IPS DF 4.7 (cell line): Measurements from ENCODE around the gene PLA2G6.
"Not testable (repeated sequence)": the region's sequence is repeated elsewhere in the genome, so short reads cannot be mapped to it uniquely, and the experiment has no call there.

ENCODE experiments used
- DNase-seq: peaks from one replicate; pipeline ENCODE4 v3.0.0-alpha.2; 2013; ENCODE audit warnings: low spot score; ENCODE audit errors: extremely low read depth

The PLA2G6 gene

DNA sequence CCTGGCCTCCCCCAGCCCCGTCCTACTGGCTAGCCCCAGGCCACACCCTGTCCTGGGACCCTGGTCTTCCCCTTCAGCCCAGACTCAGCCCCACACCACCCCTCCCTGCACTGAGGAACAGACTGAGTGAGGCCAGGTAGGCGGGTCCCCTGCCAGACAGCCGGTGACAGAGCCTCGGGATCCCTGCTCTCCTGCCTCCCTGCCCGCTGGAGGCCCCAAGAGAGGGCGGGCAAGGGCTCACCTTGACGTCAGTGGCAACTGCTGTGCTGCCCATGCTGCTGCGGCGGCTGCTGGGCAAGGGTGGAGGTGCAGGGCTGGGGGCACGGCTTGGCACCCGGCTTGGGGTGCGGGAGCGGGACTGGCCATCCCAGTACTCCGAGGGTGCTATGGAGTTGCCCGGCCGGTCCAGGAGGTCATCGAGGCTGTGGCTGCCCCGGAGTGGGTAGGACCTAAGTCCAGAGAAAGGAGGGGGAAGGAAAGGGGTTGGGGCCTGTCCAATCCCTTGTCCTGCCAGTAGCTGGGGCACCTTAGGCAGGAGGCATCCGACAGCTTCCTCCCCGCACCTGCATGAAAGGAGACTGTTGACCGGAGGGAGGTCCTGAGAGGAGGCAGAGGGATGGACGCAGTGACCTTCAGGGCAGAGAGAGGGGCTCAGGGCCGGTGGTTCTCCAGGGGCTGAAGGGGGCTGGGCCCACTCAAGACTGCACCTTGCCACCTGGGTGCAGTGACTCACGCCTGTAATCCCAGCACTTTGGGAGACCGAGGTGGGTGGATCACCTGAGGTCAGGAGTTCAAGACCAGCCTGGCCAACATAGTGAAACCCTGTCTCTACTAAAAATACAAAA lies 95.4 kb downstream of the PLA2G6 start:
- no peak for DNase-seq

DNA sequence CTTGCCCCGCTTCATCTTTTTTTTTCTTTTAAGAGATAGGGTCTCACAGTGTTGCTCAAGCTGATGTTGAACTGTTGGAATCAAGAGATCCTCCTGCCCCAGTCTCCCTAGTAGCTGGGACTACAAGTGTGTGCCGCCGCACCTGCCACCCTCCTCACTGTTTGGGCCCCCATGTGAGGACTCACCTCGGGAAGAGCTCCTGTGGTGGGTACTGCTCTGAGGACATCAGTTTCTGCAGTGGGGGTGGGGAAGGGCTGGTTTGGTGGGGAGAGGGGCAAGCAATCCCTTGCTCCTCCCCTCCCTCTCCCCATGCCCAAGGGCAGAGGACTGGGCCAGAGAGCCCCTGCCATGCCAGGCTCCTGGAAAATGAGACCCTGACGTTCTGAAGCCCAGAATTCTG lies 96.1 kb downstream of the PLA2G6 start:
- no peak for DNase-seq

DNA sequence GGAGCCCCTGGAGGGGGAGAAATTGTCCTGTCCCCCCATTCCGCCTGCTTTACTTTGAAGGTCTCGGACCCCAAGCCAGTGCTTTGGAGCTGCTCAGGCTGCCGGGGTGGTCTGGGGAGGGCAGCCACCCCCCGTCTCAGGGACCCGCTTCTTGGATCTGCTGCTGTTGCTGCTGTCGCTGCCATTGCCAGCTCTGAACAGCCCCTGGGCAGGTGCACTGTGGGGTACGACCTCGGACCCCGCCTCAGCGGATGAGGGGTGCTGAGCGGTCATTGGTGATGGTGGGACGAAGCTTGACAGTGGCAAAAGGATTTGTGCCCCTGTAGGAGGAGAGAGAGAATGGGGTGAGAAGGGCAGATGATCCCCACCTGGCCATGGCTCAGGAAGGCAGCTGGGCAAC lies 96.6 kb downstream of the PLA2G6 start:
- no peak for DNase-seq

DNA sequence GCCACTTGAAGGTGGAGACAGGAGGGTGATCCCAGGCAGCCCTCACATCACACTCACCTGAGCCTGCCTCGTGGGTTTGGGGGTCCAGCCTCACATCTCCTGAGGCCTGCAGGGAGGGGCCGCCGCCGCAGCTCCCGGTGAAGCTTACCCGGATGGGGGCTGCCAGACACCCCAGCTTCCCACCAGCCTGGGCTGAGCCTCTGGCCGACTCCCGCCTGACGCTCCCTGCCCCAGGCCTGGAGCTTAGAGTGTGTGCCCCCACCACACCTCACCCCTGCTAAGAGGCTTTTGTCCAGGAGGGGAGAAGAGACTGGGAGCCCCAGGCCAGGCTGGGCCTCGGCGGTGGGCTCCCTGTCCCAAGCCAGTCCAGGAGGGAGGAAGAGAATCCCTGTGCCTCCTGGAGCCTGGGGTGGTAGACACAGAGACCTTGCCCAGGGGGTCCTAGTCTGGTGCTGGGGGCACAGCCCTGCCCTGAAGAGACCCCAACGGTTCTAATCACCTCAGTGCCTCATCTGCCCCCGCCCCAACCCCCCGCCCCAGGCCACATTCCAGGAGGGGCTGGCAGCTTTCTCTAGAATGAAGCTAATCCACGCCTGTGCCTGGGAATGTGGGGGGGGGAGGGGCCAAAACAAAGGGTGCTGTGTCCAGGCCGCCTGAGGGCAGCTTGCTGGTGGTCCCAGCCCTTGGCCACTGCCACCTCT lies 97.5 kb downstream of the PLA2G6 start, which contains the start of gene SLC16A8:
Gene SLC16A8, minus strand, starts transcription at position 254 of the 701 bp plus-strand sequence. CDS start 1,311 bp downstream, outside the sequence.
- no peak for DNase-seq

DNA sequence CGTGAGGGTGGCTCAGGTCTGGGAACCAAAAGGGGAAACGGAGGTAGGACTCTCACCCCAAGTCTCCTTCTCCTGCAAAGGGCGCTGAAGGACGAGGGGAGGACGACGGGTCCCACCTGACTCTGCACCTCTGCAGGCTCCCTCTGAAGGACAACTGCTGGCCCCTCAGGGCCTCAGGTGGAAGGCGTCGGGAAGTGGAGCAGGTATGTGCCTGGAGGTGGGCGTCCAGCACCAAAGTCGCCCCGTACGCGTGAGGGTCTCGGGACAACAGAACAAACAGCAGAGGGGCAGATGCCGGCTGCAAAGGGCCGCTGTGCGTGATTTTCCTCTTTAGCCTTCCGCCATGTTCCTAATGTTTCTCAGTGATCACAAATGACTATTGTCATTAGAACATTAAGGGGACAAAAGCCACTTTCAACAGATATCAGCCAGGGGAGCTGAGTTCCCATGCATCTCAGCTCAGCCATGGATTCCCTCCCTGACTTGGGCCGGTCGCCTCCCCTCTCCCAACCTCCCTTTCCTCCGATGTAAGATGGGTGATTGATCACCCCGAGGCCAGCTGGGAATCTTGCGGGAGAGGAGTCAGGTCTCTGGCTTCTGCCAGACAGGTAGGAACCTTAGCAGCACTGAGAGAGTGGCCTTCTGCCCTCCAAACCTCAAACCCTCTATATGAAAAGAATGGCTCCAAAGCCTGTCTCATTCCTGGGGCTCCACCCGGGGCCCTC lies 98.5 kb downstream of the PLA2G6 start:
- no peak for DNase-seq

DNA sequence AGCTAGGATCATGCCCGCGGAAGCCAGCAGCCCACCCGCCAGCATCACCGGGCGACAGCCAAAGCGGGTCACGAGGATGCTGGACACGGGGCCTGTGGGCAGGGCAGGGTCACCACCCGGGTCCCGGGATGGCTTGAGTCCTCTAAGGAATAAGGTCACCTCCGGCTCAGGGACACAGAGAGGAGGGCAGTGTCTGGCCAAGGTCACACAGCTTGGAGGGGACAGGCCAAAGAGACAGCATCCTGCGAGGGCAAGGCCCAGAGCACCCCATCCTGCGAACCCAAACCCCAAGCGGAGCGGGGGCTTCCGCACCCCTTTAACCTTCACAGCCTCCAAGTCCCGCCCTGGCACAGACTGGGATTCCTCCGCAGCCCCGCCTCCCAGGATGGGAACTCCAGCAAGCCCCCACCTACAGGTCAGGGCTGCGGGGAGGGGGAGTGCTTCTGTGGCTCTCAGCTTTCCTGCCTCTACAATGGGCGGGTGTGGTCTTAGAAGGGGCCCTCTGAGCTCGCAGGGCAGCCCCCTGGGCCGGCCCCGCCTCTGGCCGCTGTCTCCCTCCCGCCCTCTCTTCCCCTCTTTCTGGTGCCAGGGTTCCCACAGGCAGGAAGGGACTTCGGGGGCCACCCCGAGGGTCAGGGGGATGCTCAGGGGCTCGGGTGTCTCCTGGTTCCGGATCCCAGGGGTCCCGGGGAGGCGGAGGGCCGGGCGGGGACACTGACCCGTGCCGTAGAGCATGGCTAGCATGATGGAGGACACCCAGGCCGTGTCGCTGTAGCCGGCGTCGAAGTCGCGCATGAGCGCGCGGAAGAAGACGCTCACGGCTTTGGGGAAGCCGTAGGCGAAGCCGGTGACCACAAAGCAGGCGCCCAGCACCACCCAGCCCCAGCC lies 99.4 kb downstream of the PLA2G6 start:
- DNase-seq = no peak

DNA sequence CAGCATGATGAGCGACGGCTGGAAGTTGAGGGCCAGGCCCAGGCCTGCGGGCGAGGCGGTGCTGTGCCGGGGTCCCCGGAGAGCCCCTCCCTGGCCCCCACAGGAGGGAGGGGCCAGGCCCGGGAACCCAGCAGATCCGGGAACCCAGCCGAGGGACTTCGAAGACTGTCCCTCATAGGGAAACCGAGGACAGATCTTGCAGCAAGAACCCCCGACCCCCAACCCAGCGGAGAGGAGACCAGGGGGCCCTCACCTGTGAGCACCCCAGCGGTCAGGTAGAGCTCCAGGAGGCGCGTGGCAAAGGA lies 100.0 kb downstream of the PLA2G6 start:
- no peak for DNase-seq

DNA sequence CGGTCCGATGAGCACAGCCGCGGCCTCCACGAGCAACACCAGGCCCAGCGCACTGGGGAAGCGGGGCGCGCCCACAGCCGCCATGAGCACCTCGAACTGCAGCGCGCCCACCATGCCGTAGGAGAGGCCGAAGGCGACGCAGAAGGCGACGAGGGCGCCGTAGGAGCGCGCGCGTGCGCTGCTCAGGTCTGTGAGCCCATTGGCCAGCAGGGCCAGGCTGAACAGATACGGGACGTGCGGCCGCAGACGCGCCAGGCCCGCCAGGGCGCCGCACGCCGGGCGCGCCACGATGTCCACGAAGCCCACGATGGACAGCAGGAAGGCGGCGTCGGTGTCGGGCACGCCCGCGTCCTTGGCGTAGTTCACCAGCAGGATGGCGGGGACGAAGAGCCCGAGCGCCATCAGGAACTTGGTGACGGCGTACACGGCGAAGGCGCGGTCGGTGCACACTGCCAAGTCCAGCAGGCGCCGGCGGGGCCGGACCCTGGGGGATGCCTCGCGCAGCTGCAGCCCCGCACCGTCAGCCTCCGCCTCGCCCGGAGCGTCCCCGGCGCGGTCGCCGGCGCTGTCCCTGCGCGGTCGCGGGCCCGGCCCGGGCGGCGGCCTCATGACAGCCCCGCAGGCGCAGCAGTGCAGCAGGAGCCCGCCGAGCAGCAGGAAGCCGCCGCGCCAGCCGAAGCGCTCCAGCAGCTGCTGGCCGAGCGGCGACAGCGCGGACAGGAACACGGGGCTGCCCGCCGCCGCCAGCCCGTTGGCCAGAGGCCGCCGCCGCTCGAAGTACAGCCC lies 100.6 kb downstream of the PLA2G6 start:
- no peak for DNase-seq

DNA sequence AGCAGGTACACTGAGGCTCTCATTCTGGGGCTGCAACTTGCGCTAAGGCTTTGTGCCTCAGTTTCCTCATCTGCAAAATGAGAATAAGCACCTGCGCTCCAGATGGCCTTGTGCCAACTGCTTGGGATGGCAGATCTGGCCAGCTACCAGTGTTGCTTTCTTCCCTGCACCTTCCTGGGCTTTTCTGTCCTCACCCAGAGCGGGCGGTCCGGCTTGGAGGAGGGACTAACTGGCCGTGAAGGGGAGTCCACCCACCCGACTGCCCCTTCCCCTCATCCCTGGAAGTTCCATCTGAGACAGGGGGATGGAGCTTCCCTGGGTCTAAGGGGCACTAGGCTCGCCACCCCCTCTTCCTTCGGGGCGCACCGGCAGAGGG lies 101.2 kb downstream of the PLA2G6 start:
- DNase-seq = no peak

DNA sequence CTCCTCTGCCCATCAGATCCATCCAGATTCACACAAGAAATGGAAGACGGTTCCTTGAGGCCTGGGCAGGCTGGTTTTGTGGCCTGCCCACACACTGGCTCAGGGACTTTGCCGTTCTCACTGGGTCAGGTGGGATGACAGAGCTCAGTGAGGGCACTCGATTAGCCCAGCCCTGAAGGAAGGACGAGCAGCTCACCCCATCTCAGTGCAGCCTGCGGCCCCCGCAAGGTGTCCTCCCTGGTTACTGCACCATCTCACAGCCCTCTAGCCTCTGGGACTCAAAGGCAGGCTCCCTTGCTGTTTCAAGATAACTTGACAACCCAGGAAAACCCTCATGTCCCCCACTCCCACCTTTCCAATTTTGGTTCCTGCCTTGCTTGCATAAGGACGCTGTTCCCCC lies 101.8 kb downstream of the PLA2G6 start:
- no peak for DNase-seq

DNA sequence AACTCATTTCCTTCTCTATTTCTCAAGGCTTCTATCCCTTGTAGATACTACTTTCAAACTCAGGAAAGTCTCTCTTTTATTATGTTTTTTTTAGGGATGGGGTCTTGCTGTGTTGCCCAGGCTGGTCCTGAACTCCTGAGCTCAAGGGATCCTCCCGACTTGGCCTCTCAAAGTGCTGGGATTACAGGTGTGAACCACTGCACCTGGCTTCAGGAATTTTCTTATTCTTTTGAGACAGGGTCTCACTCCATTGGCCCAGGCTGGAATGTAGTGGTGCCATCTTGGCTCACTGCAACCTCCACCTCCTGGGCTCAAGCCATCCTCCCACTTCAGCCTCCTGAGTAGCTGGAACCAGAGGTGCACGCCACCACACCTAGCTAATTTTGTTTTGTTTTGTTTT lies 102.4 kb downstream of the PLA2G6 start:
- DNase-seq = not testable (repeated sequence)

DNA sequence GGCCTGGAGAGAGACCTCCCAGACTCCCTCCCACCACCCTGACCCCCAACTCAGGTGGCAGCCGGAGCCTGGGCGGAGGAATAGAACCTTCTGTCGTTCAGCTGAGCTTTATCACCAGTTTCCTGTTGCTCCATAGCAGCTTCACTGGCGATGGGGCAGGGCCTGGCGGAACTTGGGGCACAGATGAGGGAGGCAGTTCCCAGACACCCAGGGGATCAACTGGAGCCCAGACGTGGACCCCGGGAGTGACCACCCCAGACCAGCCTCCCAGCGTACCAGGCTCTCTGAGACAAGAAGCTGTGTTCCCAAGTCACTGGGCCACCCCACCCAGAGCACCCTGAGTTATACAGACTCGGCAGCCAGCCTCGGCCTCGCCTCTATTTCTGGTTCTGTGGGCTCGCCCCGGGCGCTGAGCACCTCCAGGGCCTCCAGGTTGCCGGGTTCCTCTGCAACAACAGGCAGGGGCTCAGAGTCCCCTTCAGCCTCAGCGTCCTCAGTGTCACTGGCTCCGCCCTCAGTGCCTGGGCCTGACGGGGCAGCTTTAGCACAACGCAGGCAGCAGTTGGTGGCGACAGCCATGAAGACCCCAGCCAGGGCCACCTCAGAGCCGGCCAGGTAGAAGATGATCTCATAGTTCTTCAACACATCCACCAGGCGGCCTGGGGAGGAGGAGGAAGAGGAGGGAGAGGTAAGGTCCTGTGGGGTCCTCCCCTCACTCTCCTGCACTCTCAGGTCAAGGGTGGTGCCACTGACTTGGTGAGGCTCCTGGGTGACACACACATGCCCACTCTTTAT lies 103.4 kb downstream of the PLA2G6 start:
- no peak for DNase-seq

DNA sequence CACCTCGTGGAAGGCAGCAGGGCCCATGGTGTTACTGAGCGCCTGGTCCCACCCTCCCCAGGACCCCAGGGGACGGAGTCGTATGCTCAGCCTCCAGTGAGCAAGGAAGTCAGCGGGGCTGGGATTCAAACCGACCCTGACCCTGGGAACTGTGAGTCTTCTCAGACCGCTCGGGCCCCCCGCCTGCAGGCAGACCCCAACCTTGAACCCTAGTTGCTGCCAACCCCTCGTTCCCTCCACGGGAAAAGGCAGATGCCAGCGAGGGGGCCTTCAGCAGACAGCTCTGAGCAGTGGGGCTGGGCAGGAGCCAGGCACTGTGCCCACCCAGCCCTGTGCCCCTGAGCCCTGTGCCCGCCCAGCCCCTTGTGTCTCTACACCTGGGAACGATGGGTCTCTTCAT lies 104.0 kb downstream of the PLA2G6 start:
- no peak for DNase-seq

DNA sequence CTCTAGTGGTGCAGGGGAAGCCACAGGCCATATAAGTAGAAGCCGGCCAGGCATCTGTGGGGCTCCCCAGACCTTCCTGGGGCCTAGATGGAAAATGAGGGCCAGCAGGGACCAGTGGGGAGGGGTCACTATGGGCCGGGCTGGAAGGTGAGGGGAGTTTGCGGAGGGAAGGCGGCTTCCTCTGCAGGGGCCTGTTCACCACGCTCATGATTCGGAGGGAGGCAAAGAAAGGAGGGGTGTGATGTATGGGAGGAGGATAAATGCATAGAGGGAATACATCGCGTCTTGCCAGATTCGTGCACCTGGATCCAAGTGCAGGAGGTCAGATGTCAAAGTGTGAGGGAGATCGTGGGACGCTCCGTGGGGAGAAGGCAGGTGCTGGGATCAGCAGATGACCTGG lies 104.5 kb downstream of the PLA2G6 start:
- no peak for DNase-seq

DNA sequence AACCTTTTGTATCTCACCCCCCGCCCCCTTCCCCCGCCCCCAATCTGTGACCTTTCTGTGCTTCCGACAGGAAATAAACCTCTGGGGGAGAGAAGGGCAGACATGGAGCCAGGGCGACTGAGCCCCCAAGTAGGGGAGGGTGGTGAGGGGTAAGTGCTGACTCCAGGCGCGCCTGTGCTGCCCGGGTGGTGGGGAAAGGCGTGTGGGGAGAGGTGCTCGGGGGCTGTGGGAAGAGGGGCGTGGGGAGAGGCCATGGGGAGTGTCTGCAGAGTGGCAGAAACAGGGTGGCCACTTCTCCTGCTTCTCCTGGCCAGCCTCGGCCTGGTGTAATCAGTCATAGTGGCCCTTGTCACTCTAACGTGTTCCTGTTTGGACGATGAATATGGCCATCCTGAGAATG lies 105.7 kb downstream of the PLA2G6 start:
- DNase-seq = no peak

DNA sequence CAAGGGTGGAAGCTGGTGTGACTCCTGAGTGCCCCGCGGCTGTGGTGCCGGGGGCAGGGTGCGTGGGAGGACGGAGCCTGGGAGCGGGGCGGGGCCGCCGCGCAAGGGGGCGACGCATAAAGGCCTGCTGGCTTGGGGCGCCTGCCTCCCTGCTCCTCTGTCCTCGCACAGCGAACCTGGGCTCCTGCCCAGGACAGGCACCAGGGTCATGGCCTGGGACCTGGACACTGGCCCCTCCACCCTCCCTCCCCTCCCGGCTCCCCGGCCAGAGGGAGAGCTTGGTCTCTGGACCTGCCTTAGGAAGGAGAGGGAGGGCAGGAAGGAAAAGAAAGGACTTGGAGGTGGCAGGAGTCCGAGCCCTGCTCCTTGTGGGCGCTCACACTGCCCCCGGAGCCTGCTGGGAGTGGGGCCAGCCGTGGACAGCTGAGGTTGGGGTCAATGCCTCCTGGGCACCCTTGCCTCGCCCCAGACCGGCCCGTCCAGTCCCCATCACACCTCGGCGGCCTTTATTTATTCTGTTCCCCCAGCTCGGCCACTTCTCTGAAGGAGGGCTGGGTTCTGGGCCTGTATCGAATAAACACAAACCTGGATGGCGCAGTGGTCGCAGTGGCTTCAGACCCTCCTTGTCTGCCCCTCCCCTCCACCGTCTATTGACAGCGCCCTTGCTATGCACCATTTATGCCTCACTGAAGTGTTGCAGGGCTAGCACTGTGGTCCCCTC lies 106.4 kb downstream of the PLA2G6 start:
- no peak for DNase-seq

DNA sequence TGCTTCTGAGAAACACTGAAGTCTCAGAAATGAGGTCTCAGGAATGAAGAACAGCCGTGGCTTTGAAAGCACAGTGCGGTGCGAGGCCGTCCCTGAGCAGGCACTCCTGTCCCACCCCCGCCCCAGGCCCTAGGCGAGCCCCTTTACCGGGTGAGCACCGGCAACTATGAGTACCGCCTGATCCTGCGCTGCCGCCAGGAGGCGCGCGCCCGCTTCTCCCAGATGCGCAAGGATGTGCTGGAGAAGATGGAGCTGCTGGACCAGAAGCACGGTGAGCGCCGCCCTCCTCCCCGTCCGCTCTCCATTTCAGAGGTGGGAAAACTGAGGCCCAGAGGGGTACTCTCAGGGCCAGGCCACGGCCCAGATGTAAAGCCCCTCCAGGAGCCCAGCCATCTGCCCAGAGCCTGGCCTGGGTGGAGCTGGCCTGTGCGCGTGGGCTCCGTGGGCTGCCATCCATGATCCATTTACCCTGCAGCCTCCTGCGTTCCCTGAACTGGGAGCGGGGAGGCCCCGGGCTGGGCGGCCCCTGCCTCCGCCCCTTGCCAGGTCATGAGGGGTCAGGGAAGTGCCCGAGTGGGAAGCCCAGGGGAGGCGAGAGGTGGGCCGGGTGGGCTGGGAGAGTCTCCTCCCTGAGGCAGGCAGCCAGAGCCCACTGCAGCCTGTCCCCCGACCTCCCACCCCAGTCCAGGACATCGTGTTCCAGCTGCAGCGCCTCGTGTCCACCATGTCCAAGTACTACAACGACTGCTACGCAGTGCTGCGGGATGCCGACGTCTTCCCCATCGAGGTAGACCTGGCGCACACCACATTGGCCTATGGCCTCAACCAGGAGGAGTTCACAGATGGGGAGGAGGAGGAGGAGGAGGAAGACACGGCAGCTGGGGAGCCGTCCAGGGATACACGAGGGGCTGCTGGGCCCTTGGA lies 107.2 kb downstream of the PLA2G6 start:
- DNase-seq = no peak
